GM18499 (cell line): ENCODE results near the gene IL12A.

Experiments used
- ATAC-seq: cut with Tn5 transposase; IDR thresholded peaks from one replicate; pipeline ENCODE4 v1.9.1; 2021; ENCODE audit warnings: moderate number of reproducible peaks; ENCODE audit not compliant: insufficient read depth, unreplicated experiment

IL12A gene

DNA sequence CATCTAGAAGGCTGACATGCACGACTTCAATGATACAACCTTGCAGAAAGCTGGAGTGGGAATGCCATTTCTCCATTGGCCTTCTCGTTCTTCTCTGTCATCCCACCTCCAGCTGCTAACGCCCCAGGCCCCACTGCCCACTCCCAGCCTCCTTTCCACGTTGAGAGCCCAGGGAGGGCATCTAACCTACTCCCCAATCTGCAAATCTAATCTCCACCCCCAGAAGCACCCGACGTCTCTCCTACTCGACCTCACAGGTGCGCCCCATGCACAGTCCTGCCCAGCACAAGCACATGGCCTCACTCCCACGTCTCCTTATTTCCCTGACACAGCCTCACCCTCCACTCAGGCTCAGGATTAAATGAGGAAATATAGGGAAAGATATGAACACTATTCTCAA, 33.4 kb downstream of the IL12A start:
- no peak for ATAC-seq

DNA sequence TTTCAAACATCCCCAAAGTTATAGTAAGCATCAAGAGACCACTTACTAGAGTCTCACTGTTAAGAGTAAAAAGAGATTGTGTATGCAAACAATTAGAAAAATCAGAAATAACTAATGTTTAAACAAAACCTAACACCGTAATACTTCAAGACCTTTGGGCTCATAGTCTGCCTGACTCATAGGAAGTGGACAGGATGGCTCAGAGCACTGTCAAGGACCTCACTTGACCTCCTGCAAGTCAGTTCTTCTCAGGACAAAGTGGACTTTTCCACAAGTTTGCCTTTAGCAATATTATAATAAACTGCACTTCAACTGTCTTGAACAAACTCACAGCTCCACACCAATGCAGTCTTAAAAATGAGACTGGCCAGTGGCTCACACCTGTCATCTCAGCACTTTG, 34.8 kb downstream of the IL12A start:
- ATAC-seq = no peak

DNA sequence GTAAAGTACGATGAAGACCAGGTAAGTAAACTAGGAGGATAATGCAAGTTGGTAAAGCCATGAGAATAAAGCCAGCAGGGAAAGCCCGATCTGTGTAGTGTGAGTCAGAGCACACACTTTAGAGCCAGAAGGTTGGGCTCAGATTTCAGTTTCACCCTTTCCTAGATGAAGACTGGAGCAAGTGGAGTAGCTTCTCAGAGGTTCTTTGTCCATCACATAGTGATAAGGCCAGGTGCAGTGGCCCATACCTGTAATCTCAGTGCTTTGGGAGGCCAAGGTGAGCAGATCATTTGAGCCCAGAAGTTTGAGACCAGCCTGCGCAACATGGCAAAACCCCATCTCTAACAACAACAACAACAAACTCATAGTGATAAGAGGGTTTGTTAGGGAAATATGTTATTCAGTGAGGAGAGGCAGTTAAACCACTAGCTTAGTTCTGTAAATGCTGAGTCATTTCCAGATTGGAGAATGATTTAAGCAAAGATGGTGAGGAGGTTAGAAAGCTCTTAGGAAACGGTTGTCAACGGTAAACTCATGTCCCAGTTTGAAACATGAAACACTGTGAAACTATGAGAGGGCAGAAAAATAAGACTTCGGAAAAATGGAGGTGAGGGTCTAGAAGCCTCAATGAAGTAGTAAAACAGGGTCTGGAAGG, 39.0 kb downstream of the IL12A start:
- peak; percentile 95 for ATAC-seq

DNA sequence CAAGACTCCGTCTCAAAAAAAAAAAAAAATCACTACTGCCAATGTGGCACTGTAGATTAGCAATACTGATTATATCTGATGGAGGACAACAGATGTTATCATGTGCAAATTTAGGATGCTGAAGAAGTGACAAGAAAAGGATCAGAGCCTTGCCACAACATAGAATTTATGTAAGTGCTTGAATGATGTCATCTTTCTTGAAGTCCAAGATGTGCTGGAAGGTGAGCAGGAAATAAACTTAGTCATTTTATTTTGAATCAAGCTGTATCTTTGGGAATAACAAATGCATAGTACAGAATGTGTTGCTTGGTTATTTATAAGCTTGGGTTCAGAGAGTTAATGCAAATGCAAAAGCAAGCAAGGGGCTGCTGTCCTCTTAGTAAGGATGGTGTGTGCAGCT, 47.1 kb downstream of the IL12A start:
- ATAC-seq = no peak

DNA sequence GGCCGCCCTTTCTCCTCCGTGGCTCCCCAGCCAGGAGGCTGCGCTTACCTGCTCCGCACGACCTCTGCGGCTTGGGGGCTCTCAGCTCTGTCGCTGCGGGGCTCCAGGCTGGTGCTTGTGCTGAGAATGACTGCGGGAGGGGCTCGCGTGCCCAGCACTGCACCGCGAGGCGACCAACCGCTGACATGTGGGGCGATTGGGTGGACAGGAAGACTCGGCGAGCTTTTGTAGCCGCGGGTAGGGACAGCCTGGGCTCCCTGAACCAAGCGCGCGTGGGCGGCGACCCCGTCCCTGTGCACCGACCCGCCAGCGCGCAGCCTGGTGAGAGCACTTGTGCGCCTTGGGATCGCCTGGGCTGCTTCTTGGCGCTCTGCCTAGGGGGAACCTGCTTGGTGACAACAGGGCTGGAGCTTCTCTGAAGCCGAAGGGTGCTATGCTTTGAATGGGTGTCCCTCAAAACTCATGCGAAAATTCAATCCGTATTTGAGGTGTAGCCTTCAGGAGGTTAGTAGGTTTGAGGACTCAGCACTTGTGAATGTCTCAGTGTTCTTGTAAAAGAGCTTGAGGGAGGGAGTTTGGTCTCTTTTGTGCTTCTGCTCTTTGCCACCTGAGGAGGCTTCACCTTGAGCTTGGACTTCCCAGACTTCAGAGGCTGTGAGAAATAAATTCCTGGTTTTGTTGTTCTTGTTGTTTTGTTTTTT, 50.4 kb downstream of the IL12A start:
- ATAC-seq = no peak

DNA sequence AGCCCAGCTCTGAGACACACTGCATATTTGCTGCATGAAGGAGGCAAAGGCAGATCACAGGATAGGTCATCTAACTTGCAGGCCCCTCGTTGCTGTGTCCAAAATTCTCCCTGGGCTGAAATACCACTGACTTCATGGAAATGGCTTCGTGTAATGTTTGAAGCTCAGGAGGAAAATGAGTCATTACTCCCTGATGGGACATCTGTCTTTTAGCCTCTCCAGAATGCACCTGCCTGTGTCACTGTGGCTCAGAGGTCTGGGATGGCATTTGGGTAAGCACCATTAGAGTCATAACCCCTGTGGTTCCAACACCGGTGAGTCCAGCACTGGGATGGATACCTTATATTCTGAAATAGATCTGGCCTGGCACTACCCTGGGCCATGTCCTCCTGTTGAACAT, 51.5 kb downstream of the IL12A start:
- ATAC-seq = no peak

DNA sequence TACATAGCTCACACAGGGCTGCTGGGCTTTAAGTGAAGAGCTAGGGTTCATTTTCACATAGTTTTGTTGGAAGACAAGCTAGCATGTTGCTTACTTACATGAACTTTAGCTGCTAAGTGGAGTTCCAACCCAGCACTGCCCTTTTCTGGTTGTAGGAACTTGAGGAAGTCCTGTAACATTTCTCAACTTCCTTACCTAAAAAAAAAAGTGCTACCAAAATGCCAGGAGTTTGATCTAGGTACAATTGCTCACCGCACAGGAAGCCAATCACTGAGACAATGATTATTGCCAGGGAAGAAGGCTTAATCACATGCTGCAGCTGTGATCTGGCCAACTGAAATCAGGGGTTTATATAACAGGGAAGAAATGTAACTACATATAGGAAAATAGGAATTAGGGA, 52.8 kb downstream of the IL12A start:
- no peak for ATAC-seq

DNA sequence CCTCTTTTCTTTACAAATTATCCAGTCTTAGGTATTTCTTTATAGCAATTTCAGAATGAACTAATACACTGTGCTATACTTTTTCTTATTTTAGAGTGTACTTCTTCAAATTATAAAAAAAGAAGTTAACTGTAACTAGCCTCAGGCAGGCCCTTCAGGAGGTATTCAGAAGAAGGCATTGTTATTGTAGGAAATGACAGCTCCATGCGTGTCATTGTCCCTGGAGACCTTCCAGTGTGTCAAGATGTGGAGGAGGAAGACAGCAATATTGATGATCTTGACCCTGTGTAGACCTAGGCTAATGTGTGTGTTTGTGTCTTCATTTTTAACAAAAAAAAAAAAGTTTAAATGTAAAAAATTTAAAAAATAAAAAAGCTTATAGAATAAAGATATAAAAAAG, 55.5 kb downstream of the IL12A start:
- no peak for ATAC-seq
